ENCODE data around the gene QDPR.
"Not testable (repeated sequence)": the region's sequence is repeated elsewhere in the genome, so short reads cannot be mapped to it uniquely, and the experiment has no call there.

The QDPR gene

DNA sequence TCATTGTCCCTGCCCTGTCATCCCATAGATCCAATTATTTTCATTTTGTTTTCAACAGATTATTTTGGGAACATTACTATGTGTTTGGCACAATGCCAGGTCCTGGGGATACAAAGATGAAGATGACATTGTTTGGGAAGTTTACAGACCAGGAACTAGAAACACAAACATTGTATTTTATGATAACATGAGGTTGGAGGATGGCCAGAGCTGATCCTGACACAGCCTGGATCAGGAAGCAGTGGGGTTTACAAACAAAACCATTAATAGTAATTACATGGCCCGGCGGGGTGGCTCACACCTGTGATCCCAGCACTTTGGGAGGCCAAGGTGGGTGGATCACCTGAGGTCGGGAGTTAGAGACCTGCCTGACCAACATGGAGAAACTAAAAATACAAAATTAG is 32.9 kb upstream of the QDPR start:
- no peak overlapping the region for H3K4me2 ChIP-seq (ENCODE audit: insufficient read depth, low read length)
- no peaks in the 10 kb centered on the region for H4K20me1 ChIP-seq (ENCODE audit: insufficient read depth, low read length)
- no peaks in the 10 kb centered on the region for H3K36me3 ChIP-seq (ENCODE audit: insufficient read depth, low read length)
- peaks cover 3% of the 10 kb centered on the region for H3K27me3 ChIP-seq (ENCODE audit: insufficient read depth, low read length, poor library complexity)
- no peaks in the 10 kb centered on the region for H3K79me2 ChIP-seq (ENCODE audit: insufficient read depth, low read length)
- H3K9me3 ChIP-seq (ENCODE audit: insufficient read depth, low read length, severe bottlenecking): no peaks in the 10 kb centered on the region
- no peak for TF ChIP-seq EZH2 (IDR thresholded peaks at IDR 0.05; ENCODE audit: borderline replicate concordance, low read depth, low read length, severe bottlenecking)
- TF ChIP-seq, protein P1, sequence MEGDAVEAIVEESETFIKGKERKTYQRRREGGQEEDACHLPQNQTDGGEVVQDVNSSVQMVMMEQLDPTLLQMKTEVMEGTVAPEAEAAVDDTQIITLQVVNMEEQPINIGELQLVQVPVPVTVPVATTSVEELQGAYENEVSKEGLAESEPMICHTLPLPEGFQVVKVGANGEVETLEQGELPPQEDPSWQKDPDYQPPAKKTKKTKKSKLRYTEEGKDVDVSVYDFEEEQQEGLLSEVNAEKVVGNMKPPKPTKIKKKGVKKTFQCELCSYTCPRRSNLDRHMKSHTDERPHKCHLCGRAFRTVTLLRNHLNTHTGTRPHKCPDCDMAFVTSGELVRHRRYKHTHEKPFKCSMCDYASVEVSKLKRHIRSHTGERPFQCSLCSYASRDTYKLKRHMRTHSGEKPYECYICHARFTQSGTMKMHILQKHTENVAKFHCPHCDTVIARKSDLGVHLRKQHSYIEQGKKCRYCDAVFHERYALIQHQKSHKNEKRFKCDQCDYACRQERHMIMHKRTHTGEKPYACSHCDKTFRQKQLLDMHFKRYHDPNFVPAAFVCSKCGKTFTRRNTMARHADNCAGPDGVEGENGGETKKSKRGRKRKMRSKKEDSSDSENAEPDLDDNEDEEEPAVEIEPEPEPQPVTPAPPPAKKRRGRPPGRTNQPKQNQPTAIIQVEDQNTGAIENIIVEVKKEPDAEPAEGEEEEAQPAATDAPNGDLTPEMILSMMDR (IDR thresholded peaks at IDR 0.05; ENCODE audit: borderline replicate concordance, extremely low read depth, low read length, poor library complexity, severe bottlenecking): no peak
- H3K9ac ChIP-seq (ENCODE audit: low read depth, low read length): no peak overlapping the region
- DNase-seq (no peak), ATAC-seq (ENCODE audit: insufficient read depth, low read depth) (no peak)
- H3K4me3 ChIP-seq (ENCODE audit: low read depth in 1 of 2, low read length in 2 of 2): no peak overlapping the region
- 0 out of 2 replicates have a peak, but pooled peaks cover 2% of the 10 kb centered on the region for H3K4me1 ChIP-seq (ENCODE audit: insufficient read depth, low read length)
- H2AFZ ChIP-seq (ENCODE audit: low read depth, low read length): no peak overlapping the region
- no peak overlapping the region for H3K27ac ChIP-seq (ENCODE audit: low read length)

DNA sequence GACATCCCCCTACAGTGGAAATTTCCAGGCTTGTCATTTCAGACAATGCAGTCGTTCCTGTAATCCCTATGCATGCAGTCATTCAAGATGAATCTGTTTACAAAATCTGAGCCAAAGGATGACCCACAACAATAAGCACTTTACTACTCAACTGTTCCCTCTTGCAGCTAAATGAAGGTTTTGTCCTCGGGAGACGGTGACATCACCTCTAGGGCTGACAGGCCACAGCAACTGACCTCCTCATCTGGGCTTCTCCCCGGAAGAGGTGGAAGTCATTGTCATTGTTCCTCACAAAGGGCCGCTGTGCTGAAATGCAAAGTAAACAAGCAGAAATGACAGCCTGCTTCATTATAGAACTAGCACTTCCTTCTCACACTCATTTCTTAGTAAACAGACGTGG is 32.3 kb upstream of the QDPR start:
- peaks cover 3% of the 10 kb centered on the region for H3K27me3 ChIP-seq (ENCODE audit: insufficient read depth, low read length, poor library complexity)
- H3K4me3 ChIP-seq (ENCODE audit: low read depth in 1 of 2, low read length in 2 of 2): no peak overlapping the region
- no peak for DNase-seq

DNA sequence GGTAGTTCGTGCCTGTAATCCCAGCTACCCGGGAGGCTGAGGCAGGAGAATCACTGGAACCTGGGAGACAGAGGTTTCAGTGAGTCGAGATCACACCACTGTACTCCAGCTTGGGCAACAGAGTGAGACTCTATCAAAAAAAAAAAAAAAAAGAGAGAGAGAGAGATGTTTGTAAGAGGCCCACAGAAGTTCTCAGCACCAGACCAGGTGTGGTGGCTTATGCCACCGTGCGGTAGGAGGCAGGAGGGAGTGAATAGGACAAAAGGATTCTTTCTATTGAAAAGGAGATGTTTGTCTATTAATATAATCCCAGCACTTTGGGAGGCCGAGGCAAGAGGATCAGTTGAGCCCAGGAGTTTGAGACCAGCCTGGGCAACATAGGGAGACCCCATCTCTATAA is 25.2 kb upstream of the QDPR start:
- H3K9me3 ChIP-seq (ENCODE audit: insufficient read depth, low read length, severe bottlenecking); H2AFZ ChIP-seq (ENCODE audit: low read depth, low read length); H3K4me3 ChIP-seq (ENCODE audit: low read depth in 1 of 2, low read length in 2 of 2); H3K79me2 ChIP-seq (ENCODE audit: insufficient read depth, low read length); ATAC-seq (ENCODE audit: insufficient read depth, low read depth); H3K36me3 ChIP-seq (ENCODE audit: insufficient read depth, low read length); H3K4me1 ChIP-seq (ENCODE audit: insufficient read depth, low read length); H3K27ac ChIP-seq (ENCODE audit: low read length); H3K27me3 ChIP-seq (ENCODE audit: insufficient read depth, low read length, poor library complexity); H3K9ac ChIP-seq (ENCODE audit: low read depth, low read length); H4K20me1 ChIP-seq (ENCODE audit: insufficient read depth, low read length); H3K4me2 ChIP-seq (ENCODE audit: insufficient read depth, low read length); DNase-seq: not testable (repeated sequence)

More for the DNA sequence above, 32.3 kb upstream of the QDPR start:
- Histone ChIP-seq H3K4me2 (ENCODE audit: insufficient read depth, low read length) (no peak overlapping the region), H3K4me1 (ENCODE audit: insufficient read depth, low read length) (0 out of 2 replicates have a peak, but pooled peaks cover 1% of the 10 kb centered on the region), H3K9ac (ENCODE audit: low read depth, low read length) (no peak overlapping the region), H3K9me3 (ENCODE audit: insufficient read depth, low read length, severe bottlenecking) (no peaks in the 10 kb centered on the region), H3K27ac (ENCODE audit: low read length) (no peak overlapping the region), H2AFZ (ENCODE audit: low read depth, low read length) (no peak overlapping the region), H3K79me2 (ENCODE audit: insufficient read depth, low read length) (no peaks in the 10 kb centered on the region), H4K20me1 (ENCODE audit: insufficient read depth, low read length) (no peaks in the 10 kb centered on the region), H3K36me3 (ENCODE audit: insufficient read depth, low read length) (no peaks in the 10 kb centered on the region)
- no peak for TF ChIP-seq EZH2 (IDR thresholded peaks at IDR 0.05; ENCODE audit: borderline replicate concordance, low read depth, low read length, severe bottlenecking)
- TF ChIP-seq, protein P1 (IDR thresholded peaks at IDR 0.05; ENCODE audit: borderline replicate concordance, extremely low read depth, low read length, poor library complexity, severe bottlenecking): no peak
- no peak for ATAC-seq (ENCODE audit: insufficient read depth, low read depth)

DNA sequence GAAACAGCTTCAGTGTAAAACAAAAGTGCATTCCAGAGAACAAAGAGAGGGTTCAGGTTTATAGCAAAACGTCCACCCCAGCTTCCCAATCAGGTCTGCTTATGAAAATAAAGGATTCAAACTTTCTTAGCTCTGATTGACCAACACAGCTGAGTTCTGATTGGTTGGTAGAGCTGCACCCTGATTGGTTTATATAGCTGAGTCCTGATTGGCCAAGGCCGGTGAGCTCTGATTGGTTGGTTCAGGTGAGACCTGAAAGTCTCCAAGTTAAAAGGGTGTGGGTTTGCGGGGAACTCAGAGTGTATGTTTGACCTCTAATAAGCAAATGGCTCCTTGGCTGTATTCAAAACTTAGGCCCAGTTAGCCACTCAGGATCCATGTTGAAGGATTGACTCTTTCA is 24.0 kb upstream of the QDPR start:
- Histone ChIP-seq H2AFZ (ENCODE audit: low read depth, low read length) (no peak overlapping the region), H3K9me3 (ENCODE audit: insufficient read depth, low read length, severe bottlenecking) (no peaks in the 10 kb centered on the region), H3K36me3 (ENCODE audit: insufficient read depth, low read length) (no peaks in the 10 kb centered on the region), H3K4me3 (ENCODE audit: low read depth in 1 of 2, low read length in 2 of 2) (no peak overlapping the region), H3K4me1 (ENCODE audit: insufficient read depth, low read length) (no peaks in the 10 kb centered on the region), H3K27ac (ENCODE audit: low read length) (no peak overlapping the region), H3K27me3 (ENCODE audit: insufficient read depth, low read length, poor library complexity) (peaks cover 3% of the 10 kb centered on the region), H3K79me2 (ENCODE audit: insufficient read depth, low read length) (no peaks in the 10 kb centered on the region), H4K20me1 (ENCODE audit: insufficient read depth, low read length) (no peaks in the 10 kb centered on the region), H3K4me2 (ENCODE audit: insufficient read depth, low read length) (no peak overlapping the region), H3K9ac (ENCODE audit: low read depth, low read length) (no peak overlapping the region)
- DNase-seq (no peak), ATAC-seq (ENCODE audit: insufficient read depth, low read depth) (no peak)
- TF ChIP-seq, protein P1 (IDR thresholded peaks at IDR 0.05; ENCODE audit: borderline replicate concordance, extremely low read depth, low read length, poor library complexity, severe bottlenecking): no peak
- TF ChIP-seq EZH2 (IDR thresholded peaks at IDR 0.05; ENCODE audit: borderline replicate concordance, low read depth, low read length, severe bottlenecking): no peak

All from DND-41 (cell line).